ENCODE results near the gene RP9. TPM values are rescaled to one million over a fixed set of nuclear protein-coding genes. Genes with fewer than 3 reads are reported as not detected.

Gene RP9
- total RNA-seq, 4 donors from 2014 or later = 7.3 to 25.6 (median 13.7) TPM

- Histone ChIP-seq H3K4me3 (peak overlapping the region in 3 of 4 donors; percentile 67 to 80 (median 74)), H3K36me3 (no peaks in the 10 kb centered on the region), H3K27ac (no peak overlapping the region), H3K27me3 (no peaks in the 10 kb centered on the region), H3K4me1 (peaks cover 0 to 10% (median 0%) of the 10 kb centered on the region in 4 donors), H3K9me3 (no peaks in the 10 kb centered on the region)
- no peak for DNase-seq
- TF ChIP-seq POLR2A (IDR thresholded peaks at IDR 0.05) = no peak
- TF ChIP-seq, protein P1, sequence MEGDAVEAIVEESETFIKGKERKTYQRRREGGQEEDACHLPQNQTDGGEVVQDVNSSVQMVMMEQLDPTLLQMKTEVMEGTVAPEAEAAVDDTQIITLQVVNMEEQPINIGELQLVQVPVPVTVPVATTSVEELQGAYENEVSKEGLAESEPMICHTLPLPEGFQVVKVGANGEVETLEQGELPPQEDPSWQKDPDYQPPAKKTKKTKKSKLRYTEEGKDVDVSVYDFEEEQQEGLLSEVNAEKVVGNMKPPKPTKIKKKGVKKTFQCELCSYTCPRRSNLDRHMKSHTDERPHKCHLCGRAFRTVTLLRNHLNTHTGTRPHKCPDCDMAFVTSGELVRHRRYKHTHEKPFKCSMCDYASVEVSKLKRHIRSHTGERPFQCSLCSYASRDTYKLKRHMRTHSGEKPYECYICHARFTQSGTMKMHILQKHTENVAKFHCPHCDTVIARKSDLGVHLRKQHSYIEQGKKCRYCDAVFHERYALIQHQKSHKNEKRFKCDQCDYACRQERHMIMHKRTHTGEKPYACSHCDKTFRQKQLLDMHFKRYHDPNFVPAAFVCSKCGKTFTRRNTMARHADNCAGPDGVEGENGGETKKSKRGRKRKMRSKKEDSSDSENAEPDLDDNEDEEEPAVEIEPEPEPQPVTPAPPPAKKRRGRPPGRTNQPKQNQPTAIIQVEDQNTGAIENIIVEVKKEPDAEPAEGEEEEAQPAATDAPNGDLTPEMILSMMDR (IDR thresholded peaks at IDR 0.05) = no peak
These were observed 21.0 kb upstream of the RP9 start for GRCh38 chr7:33130184-33130583.

GRCh38 chr7:33129806-33130153 lies 20.6 kb upstream of the RP9 start:
- Histone ChIP-seq H3K27ac (peak overlapping the region; percentile 71 to 93 (median 85)), H3K4me1 (peaks cover 0 to 10% (median 0%) of the 10 kb centered on the region in 4 donors), H3K4me3 (peak overlapping the region; percentile 64 to 80 (median 70)), H3K9me3 (no peaks in the 10 kb centered on the region), H3K36me3 (no peaks in the 10 kb centered on the region), H3K27me3 (no peaks in the 10 kb centered on the region)
- TF ChIP-seq, protein P1 (IDR thresholded peaks at IDR 0.05) = no peak
- no peak for TF ChIP-seq POLR2A (IDR thresholded peaks at IDR 0.05)
- DNase-seq = no peak

GRCh38 chr7:33128990-33129805 lies 20.0 kb upstream of the RP9 start, which contains the start of gene BBS9:
TSS of gene BBS9 (plus strand) at chr7:33129564. CDS start at chr7:33146253, 16,689 bp downstream.
- H3K9me3 ChIP-seq = no peaks in the 10 kb centered on the region
- peak; percentile 31 to 32 for TF ChIP-seq POLR2A (IDR thresholded peaks at IDR 0.05)
- TF ChIP-seq, protein P1 (IDR thresholded peaks at IDR 0.05) = peak in 1 of 6 experiments; percentile 25
- H3K4me1 ChIP-seq = peaks cover 0 to 10% (median 0%) of the 10 kb centered on the region in 4 donors

DNA sequence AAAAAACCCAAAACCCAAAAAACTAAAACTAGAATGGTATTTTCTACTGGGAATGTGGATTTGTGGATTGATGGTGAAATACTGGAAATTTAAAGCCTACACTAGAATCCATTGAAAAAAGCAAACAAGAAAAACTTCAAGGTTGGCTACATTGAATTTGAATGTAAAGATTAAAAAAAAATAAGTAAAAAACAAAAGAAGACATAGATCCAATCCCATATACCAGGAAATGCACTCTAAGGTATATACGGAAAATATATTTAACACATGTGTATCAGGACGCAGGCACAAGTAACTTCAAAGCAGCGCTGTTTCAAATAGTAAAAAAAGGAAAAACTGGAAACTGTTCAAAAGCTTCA lies 19.4 kb upstream of the RP9 start:
- DNase-seq = no peak
- no peaks in the 10 kb centered on the region for H3K9me3 ChIP-seq
- no peaks in the 10 kb centered on the region for H3K27me3 ChIP-seq
- peaks cover 0 to 10% (median 0%) of the 10 kb centered on the region in 4 donors for H3K4me1 ChIP-seq
- TF ChIP-seq, protein P1 (IDR thresholded peaks at IDR 0.05) = no peak
- no peak for TF ChIP-seq POLR2A (IDR thresholded peaks at IDR 0.05)
- no peaks in the 10 kb centered on the region for H3K36me3 ChIP-seq
- peak overlapping the region; percentile 64 to 80 (median 70) for H3K4me3 ChIP-seq
- H3K27ac ChIP-seq = peak overlapping the region; percentile 71 to 93 (median 85)

More at GRCh38 chr7:33128990-33129805, 20.0 kb upstream of the RP9 start, which contains the start of gene BBS9:
- Histone ChIP-seq H3K27ac (peak within 1 kb of the TSS; percentile 71 to 93 (median 85)), H3K4me3 (peak within 1 kb of the TSS; percentile 64 to 80 (median 70)), H3K36me3 (no peaks in the 10 kb centered on the region), H3K27me3 (no peaks in the 10 kb centered on the region)
- DNase-seq = peak; percentile 95 to 97 (median 96)

DNA sequence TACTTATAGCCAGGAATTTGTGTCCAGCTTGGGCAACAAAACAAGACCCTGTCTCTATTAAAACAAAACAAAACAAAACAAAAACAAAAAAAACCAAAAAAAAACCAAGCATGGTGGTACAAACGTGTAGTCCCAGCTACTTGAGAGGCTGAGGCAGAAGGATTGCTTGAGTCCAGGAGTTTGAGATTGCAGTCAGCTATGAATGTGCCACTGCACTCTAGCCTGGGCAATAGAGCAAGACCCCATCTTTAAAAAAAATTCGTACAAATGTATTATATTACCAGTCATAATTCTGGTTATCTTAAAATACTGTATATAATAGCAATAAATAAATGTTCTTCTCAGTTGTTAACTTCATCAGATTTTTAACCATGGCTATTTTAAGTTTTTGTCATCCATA lies 17.9 kb upstream of the RP9 start:
- Histone ChIP-seq H3K9me3 (no peaks in the 10 kb centered on the region), H3K4me1 (peaks cover 0 to 10% (median 0%) of the 10 kb centered on the region in 4 donors), H3K27me3 (no peaks in the 10 kb centered on the region), H3K27ac (no peak overlapping the region), H3K4me3 (no peak overlapping the region), H3K36me3 (no peaks in the 10 kb centered on the region)
- TF ChIP-seq, protein P1 (IDR thresholded peaks at IDR 0.05) = no peak
- no peak for TF ChIP-seq POLR2A (IDR thresholded peaks at IDR 0.05)
- no peak for DNase-seq

Data from Peyer's patch (tissue), 4 donors.